GM19463 (cell line): ENCODE measurements around the gene RPS21.

Experiments
- ATAC-seq: cut with Tn5 transposase; IDR thresholded peaks from one replicate; pipeline ENCODE4 v1.9.1; 2021; ENCODE audit warnings: mild to moderate bottlenecking, moderate library complexity; ENCODE audit not compliant: unreplicated experiment

Gene RPS21

GRCh38 chr20:62353289-62354030, 33.4 kb upstream of the RPS21 start:
- no peak for ATAC-seq

- ATAC-seq = no peak
Observed at GRCh38 chr20:62354031-62354808, 32.7 kb upstream of the RPS21 start.

- no peak for ATAC-seq
Observed at GRCh38 chr20:62354811-62355341, 32.0 kb upstream of the RPS21 start.

GRCh38 chr20:62355516-62355877, 31.4 kb upstream of the RPS21 start:
- no peak for ATAC-seq

- ATAC-seq = no peak
Observed at GRCh38 chr20:62355878-62356588, 30.9 kb upstream of the RPS21 start.

- no peak for ATAC-seq
Observed at GRCh38 chr20:62356589-62357186, 30.2 kb upstream of the RPS21 start.

- ATAC-seq = no peak
Observed at GRCh38 chr20:62357187-62357667, 29.7 kb upstream of the RPS21 start.

GRCh38 chr20:62357681-62358080, 29.2 kb upstream of the RPS21 start:
- no peak for ATAC-seq

GRCh38 chr20:62358171-62359042, 28.5 kb upstream of the RPS21 start:
- no peak for ATAC-seq

- ATAC-seq = no peak
Observed at GRCh38 chr20:62359043-62359490, 27.8 kb upstream of the RPS21 start.

- no peak for ATAC-seq
Observed at GRCh38 chr20:62359491-62360121, 27.3 kb upstream of the RPS21 start.

GRCh38 chr20:62360854-62361798, 25.8 kb upstream of the RPS21 start:
- ATAC-seq = no peak

GRCh38 chr20:62361799-62362589, 24.9 kb upstream of the RPS21 start:
- ATAC-seq = no peak

- no peak for ATAC-seq
Observed at GRCh38 chr20:62362590-62362940, 24.3 kb upstream of the RPS21 start.

GRCh38 chr20:62362991-62363919, 23.6 kb upstream of the RPS21 start:
- no peak for ATAC-seq
